ENCODE measurements around the gene CCNK.

CCNK gene

DNA sequence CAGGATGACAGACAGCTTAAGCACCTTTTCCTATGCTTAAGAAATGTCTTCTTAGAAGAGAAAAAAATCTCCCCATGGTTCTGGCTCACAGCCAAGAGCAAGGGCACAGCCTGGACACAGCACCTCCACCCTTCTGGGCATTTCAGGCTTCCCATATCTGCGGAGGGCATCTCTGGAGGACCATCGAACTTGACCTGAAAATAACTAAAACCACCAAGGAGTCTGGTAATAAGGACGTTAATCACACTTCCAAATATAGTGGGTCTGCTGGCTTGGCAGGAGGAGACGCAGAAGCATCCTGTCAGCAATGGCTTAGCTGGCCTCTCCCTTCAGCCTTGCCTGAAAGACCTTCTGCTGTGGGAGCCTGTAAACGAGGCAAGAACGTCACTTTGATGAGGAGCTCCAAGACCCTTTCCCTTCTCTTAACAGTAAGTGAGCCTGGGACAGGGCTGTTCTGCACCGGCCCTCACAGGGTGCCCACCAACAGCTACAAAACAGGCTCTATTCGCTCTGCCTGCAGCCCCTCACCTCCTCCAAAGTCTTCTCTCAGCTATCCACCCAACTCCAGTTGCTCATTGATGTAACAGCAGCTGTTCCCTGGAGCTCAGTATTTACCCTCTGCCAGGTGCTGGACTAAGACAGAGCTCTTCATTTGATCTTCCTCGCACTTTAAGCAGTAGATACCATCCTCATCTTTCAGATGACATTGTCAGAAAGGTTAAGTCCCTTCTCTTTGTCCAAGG, 13.7 kb upstream of the CCNK start:
- no peak for DNase-seq

DNA sequence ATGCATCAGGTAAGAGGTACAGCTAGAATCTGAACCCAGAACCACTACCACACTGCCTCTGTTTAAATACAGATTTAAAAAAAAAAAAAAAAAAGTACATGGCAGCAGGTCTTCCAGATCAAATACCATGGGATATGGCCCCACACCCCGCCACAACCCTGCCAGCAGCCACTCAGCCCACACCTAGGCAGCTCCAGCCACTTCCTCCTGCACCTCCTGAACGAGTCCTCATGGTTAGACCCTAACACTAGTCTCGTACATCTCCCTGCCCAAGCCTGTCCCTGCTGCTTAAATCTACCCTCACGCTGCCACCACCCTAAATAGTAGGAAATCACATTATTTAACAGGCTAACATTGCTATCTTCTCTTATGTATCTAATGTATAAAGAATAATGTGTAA, 13.1 kb upstream of the CCNK start:
- DNase-seq, result no peak

DNA sequence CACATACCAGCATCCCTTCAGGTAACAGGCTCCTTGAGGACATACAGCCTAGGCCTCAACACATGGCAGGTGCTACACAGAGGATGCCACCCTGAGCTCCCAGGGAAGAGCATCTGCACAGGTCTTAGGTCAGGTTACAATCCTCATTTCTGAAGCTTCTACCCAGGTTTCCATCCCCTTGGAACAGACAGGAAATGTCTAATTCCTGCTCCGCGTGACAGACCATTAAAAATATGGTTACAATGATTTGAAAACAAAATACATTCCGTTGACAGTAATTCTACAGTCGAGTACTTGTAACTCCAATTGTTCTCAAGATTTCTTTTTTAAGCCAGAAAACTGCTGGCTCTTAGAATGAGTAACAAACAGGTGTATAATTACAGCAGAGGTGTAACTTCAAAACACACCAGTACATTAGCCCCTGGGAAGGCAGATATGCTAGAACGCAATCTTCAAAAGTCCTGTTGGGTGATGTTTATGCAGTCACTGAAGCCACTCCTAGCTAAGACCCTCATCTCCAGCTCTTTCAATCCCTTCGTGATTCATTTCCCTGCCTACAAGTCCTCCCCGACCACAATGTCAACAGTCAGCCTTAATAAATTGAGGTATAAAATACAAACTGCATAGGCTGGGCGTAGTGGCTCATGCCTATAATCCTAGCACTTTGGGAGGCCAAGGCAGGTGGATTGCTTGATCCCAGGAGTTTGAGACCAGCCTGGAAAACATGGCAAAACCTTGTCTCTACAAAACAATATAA, 12.2 kb upstream of the CCNK start:
- no peak for DNase-seq

DNA sequence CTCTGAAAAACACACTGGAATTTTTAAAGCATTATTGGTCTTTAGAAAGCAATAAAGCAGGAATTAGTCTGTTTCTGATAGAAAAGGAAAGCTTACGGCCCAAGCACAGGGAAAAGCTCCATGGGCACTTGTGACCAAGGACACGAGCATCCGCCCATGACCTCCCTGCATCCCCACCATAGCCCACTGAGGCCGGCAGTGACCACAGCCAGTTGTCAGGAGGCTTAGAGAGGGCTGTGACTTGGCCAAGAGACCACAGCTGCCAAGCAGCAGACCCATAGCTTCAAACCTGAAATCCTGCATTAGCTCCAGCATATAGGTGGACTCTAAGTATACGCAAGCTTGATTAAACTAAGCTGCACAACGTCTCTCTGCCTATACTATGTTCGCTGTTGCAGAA, 9.5 kb upstream of the CCNK start:
- no peak for DNase-seq

DNA sequence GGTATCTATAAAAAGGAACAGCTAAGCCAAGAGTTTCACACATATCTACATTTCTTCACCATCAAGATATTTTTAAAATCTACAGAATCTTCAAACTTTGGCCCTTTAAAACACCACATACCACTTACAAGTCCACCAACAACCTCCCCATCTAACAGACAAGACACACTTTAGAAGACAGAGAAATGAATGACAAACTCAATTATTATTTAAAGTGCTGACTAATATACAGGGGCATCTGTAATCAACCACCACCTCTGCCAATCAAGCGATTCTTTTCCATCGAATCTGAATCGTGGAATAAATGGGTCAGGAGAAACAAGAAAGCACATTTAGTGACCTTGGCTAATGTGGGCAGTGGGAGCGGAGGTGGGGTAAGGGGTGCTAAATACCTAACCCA, 8.3 kb upstream of the CCNK start:
- DNase-seq, result no peak

DNA sequence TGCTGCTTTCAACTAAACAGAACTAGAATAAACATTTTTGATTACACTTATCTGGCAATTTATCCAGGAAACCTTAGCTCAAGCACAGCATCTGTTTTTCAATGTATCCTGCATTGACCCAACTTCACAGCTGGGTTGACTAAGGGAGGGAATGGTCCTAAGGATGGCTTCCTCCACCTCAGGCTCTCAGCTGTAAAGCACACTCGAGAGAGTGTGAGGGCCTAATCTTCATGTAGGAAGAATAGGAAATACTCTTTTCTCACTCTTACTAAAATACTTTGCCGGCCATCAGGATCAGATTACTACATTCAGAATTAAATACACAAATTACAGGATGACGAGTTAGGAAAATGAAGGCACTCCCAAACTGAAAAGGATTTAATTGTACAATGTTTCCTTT, 7.8 kb upstream of the CCNK start:
- no peak for DNase-seq

DNA sequence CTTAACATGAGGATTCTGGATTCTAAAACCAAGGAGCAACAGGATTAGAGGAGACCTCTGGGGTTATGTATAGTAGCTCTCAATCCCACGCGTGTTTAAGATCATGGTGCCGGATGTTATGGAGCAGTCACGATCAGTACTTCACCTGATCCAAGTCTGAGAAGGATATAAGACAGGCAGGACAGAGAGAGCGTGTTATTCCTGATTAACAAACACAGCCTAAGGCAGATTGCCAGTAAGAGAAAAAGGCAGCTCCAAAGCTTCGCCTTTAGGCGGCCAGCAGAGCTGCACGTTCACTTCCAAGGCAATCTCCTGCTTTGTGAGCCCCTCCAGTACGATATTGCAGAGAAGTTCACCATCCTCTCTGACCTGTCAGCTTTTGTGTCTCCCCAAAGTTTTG, 6.0 kb upstream of the CCNK start:
- DNase-seq, result no peak

DNA sequence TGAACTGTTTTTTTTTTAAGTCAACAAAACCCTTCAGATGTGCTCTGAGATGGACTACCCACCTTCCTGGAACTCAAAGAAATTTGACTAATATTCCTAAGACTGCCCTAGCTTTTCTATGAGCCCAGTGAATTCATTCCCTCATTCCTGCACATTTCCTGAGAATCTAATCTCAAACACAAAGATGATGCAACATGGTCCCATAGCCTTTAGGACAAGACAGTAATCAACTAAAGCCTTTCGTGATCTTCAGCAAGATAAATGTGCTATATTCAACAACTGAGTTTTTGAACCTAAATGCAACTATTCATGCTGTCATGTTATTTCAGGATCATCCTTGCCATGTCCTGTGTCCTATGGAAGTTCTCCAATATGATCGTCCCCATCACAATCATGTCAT, 5.5 kb upstream of the CCNK start:
- no peak for DNase-seq

DNA sequence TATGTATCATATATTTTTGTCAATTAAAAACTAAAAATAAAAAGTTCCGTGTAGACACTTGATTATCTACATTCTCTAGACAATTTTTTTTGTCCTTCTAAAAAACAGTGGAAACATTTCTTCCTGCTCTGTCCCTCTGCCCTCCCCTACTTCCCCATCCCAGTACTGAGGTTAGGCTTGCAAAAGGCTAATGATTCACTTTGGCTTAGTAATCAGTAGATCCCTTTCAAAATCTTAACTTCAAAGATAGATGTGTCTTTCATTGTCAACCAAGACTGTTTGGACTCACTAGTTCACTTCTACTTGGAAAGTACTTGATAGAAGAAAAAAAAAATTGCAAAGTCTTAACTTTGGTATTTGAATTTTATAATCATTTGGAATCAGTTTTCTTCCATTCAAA, 4.3 kb upstream of the CCNK start:
- DNase-seq, result no peak

DNA sequence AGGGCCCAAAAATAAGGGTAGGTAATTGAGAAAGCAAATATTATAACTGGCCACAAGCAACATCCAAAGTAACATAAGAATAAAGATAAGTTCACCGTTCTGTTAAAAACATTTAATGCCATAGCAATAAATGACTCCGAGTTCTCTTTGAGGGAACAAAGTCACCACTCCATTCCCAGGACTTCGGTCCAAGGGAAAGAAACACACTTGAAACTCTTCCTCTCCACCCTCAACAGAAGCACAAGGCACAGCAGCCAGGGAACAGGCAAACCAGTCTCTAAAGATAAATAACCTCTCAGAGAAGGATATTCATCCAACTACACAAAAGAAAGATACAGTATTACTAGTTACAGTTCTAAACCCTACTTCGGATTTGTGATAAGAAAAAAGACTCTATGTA, 3.1 kb upstream of the CCNK start:
- DNase-seq, result no peak

DNA sequence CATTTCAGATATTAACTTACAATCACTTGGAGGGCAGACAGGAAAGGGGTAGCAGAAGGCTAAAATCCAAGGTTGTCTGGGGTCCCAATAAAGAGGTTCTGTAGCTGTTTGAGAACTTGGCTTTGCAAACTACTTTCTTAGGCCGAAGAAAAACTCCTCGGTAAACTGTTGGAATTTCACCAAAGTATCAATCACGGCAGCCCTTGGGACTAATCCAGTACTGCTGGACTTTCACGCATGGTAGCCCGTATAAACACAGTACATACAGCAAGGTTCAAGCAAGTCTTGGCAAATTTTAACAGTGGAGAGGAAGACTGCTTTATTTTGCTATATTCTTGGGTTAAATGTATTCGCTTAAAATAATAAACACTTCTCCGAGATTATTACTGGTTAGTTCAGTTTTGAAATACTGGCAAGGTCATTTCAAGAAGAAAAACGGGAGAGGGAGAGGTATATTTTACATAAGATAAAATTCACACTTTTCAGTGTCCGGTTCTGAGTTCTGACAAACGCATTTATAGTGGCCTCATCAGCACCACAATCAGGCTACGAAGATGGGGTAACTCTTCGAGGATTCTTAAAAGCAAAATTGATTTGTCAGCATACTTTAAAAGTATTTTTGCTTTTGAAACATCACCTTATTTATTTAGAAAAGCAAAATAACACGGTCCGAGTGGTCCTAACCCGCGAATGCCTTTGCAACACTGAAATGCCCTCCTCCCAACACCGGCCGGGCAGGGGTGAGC, 1.9 kb upstream of the CCNK start:
- no peak for DNase-seq

DNA sequence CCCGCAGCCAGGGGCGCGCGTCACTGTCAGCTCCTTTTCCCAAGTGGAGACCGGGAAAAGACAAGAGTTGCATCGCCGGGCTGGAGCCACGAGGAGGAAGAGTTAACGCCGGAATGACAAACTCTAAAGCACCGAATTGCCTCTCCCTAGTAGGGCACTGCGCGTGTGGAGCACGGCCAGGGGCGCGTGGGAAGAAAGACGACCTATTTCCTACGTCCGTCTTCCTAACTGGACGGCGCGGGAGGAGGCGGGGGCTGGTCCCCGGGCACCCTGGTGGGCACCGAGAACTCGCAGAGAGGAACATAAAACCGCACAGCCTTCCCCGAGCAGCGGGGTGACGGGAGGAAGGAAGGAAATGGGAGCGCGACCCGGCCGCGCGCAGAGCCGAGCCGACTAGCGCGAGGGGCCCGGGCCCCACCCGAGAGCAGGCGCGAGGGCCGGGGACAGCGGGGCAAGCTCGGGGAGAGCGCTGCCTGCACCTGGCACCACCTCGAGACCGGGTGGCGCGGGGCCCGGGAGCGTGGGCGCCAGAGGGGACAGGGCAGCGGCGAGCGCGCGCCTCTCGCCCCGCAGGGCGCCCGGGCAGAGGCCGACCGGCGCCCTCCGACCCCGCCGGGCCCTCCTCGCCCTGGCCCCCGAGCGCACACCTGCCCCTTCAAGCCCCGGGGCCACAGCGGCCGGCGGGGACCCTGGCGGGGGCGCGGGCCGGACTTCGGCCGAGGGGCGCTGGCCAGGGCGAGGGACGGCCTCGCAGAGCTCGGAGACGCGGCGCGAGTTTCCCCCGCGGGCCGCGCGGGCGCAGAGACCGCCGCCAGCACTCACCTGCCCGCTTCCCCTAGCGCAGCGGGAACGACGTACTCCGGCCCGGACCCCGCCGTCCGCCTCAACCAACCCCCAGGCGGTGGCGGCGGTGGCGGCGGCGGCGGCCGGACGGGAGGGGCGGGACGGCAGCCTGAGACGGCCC, 1.0 kb upstream of the CCNK start, which contains the start of gene SETD3:
Gene SETD3 (minus strand): TSS at position 954 of the 964 bp plus-strand sequence. CDS start 15,054 bp downstream, outside the sequence.
- DNase-seq, result peak; percentile 19

DNA sequence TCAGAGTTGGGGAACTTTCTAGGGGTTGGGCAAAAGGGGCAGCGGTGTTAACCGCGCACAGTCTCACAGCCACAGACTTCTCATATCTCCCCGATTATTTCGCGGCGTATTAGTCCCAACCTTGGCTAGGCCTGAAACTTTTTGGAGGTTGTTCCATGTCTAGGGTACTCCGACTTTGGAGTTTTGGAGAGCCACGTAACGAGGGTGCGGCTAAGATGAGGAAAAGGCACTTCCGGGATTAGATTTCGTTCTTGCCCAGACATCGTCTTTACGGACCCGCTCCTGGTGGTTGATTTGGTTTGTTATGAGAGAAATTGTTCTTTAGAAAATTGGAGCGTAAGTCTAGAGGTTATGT, 513 bp downstream of the CCNK start:
- DNase-seq, result no peak

DNA sequence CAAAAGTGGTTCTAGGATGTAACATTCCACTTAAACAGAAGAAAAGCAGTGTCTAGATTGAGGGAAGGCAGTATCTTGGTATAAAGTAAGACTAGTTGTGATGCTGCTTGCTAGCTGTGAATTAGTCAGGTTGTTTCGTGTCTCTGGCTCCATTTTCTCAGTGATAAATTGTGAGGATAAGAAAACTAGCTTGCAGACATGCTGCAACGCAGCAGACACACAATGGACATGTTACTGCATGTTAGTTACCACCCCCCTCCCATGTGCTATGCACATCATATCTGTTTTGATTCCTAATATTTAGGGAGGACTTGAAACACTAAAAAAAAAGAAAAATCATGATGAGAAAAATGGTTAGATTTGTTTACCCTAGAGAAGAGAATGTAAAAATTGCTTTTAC, 2.9 kb downstream of the CCNK start:
- DNase-seq, result no peak

DNA sequence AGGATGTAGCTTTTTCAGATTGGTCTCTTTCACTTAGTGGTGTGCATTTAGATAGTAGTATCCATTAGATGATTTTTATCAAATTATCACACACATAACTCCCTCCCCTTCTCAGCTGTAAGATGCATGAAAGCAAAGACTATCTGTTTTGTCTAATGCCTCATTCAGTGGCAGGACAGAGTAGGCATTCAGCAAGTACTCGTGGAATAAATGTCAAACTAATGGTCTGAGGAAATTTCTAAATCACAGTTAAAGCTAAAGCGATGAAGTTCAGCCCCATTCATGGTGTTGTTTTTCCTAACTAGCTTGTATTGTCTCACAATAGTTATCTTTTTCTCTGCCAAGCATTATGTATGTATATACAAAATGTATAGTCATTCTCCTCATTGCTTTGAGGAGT, 16.1 kb downstream of the CCNK start:
- no peak for DNase-seq

DNA sequence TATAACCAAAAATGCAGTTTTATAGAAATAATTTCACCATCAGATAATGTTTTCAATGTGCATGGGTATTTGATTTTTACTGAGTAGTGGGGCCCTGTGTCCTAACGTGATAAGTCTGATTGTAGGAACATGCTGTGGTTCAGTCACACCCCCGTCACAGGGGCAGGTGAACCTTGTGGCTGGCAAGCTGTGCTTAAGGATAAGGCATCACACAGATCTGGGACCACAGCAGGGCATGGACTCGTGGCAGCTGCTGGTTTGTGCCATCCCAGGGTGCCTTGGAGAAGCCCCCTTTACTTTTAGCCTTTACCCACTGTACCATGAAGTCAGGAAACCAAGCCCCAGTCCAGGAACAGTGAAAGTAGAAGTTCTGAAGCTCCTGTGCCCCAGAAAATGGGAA, 16.7 kb downstream of the CCNK start:
- no peak for DNase-seq

DNA sequence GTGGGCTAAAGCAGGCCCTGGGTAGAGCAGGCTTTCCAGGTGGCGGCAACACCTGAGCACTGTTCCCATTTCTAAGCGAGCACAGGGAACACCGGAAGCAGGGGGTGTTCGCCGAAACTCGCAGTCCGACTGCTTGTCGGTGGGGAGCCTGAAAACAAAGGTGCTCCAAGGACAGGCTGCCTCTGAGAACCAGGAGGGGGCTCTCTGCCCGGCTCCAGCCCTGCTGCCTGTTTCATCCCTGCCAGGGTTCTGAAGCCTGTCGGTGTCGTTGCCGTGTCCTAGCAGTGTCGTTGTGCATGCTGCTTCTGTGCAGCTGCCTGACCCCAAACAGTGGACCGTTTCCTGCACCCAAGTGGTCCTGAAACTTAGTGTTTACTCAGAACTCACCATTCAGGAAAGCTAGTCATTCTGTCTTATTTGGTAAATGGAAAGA, 21.8 kb downstream of the CCNK start:
- no peak for DNase-seq

DNA sequence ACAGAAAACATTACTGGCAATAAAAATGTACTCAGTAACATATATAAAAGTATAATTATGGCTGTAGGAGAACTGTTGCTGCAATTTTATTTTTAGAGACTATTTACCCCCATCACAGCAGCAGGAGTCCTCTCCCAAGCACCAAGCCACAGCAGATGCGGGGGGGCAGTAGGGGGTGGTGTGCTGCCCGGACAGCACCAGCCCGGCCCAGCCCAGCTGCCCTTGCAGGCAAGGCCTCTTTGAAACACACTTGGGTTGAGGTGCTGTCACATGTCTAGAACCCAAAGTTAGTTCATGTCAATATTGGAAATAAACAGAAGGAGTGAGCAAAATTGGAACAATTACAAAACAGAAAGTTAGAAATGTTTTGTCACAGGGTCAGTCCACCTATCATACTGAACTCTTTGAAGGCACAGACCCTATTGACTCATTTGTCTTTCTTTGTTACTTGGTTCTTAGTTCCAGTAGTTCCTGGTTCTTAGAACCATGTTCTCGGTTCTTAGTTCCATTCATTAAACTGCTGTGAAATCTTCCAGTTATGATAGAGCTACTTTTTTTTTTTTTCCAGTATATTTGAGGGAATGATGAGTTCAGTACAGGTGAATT, 22.7 kb downstream of the CCNK start:
- DNase-seq, result no peak

DNA sequence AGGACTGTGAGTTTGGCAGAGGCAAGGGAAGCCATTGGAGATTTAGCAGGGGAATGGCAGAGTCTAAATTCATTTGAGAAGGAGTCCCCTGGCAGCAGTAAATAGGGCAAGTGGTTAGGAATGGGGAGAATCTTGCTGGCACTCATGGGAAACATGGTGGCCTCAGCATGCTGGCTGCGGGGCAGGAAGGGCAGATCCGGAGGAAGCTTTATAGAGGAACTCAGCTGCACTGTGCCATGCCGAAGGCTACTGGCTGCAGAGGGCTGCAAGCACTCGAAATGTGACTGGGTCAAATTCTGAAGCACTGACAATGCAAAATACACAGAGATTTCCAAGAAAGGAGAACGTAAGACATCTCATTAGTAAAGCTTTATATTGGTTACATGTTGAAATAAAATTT, 23.9 kb downstream of the CCNK start:
- DNase-seq, result no peak

DNA sequence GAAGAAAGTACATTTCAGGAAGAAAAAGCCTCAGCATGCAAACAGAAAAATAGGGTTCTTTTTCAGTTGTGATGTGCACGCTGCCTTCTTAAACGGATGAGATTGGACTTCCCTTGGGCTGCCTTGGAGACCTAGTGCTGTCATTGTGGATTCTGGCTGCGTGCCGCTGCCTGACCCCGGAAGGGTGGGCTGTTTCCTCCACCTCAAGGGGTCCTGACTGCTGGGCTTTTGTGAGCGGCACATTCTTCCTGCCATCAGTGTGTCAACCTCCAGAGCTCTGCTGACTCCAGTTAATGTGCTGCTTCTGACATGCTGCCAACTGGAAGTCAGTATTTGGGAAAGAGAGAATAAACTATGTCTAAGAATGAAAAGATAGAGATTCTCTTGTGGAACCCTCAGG, 25.1 kb downstream of the CCNK start:
- DNase-seq, result no peak

DNA sequence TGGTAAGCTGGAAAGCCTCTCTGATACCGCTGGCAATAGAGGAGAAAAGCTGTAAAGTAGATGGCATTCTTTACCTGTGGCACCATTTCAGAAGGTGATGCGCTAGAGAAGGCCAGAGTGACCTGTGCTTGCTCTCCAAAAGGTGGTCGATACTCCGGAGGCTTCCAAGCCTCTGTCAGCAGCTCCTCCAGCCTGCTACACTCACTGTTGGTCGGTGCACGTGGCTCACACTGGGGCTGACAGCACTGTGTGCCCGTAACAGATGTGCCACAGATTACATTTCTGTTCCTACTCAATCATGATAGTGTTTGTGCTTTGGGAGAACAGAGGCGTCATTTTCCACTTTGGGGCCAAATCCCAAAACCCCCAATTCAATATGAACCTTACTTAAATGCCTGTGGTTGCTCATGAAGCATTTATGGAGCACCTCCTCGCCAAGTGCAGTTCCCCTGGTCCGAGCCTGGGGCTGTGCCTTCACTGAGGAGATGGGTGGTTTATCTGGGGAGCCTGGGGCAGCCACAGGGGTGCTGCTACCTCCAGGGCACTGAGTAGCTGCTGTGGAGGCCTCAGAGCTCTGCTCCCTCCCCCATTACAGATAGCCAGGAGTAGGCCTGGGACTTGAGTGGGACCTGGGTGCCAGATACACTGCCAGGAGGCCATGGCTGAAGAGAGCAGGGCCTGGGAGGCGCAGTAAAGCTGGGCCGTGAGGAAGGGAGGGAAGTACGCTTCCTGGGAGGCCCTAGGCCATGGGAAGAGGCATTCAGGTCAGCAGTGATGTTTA, 26.8 kb downstream of the CCNK start:
- DNase-seq, result no peak

All from NK-92 treated with Interleukin-12 subunit alpha and Interleukin-12 subunit beta, amount 100 ng/mL, for 24 hours (cell line).